Mesenchymal stem cell (in vitro differentiated cells and primary cell): Measurements from ENCODE around the gene CLEC16A.

ENCODE experiments used
- DNase-seq: peaks from one replicate; pipeline ENCODE4 v3.0.0-alpha.2; 2013
- H2AFZ ChIP-seq: one replicate; pipeline ENCODE4 v1.6.1; 2013; ENCODE audit warnings: low read depth, mild to moderate bottlenecking, control low read depth, inconsistent platforms, low read length, moderate library complexity
- H2AK5ac ChIP-seq: 2 replicates; pipeline ENCODE4 v1.6.1; 2013; ENCODE audit warnings: low read length, moderate library complexity, mild to moderate bottlenecking, inconsistent platforms; ENCODE audit not compliant: severe bottlenecking
- H2BK120ac ChIP-seq: one replicate; pipeline ENCODE4 v1.6.1; 2013; ENCODE audit warnings: low read depth, mild to moderate bottlenecking, inconsistent platforms, low read length, moderate library complexity
- H2BK12ac ChIP-seq, 2 experiments: one replicate each; pipeline ENCODE4 v1.6.1; 2013; ENCODE audit warnings: inconsistent platforms in 2 of 2, low read length in 2 of 2, mild to moderate bottlenecking in 2 of 2, moderate library complexity in 2 of 2, control low read depth in 1 of 2
- H2BK15ac ChIP-seq: one replicate; pipeline ENCODE4 v1.6.1; 2013; ENCODE audit warnings: mild to moderate bottlenecking, low read depth, inconsistent platforms; ENCODE audit not compliant: poor library complexity, severe bottlenecking
- H2BK5ac ChIP-seq: 2 replicates; pipeline ENCODE4 v1.6.1; 2013; ENCODE audit warnings: low read depth, mild to moderate bottlenecking, low read length, control low read depth, inconsistent platforms; ENCODE audit not compliant: poor library complexity, severe bottlenecking
- H3K14ac ChIP-seq, 2 experiments: one replicate each; pipeline ENCODE4 v1.6.1; 2013; ENCODE audit warnings: inconsistent platforms in 2 of 2, low read length in 2 of 2, control low read depth in 1 of 2, mild to moderate bottlenecking in 1 of 2, moderate library complexity in 1 of 2
- H3K18ac ChIP-seq, 2 experiments: one replicate each; pipeline ENCODE4 v1.6.1; 2013; ENCODE audit warnings: inconsistent platforms in 2 of 2, low read length in 2 of 2, control low read depth in 1 of 2, low read depth in 1 of 2, mild to moderate bottlenecking in 1 of 2
- H3K23ac ChIP-seq, 2 experiments: one replicate each; pipeline ENCODE4 v1.6.1; 2013; ENCODE audit warnings: inconsistent platforms in 2 of 2, low read length in 2 of 2, mild to moderate bottlenecking in 2 of 2, moderate library complexity in 2 of 2, control low read depth in 1 of 2
- H3K27ac ChIP-seq: 2 replicates; pipeline ENCODE4 v1.5.1; 2013; ENCODE audit warnings: mild to moderate bottlenecking, moderate library complexity, low read length, control low read depth, inconsistent platforms; ENCODE audit not compliant: poor library complexity, severe bottlenecking
- H3K27me3 ChIP-seq, 2 experiments: 2 replicates each; pipeline versions ENCODE4 v1.6.1 to v1.7.0; 2013; ENCODE audit warnings: low read length in 2 of 2, mild to moderate bottlenecking in 2 of 2, moderate library complexity in 2 of 2, control low read depth in 1 of 2, inconsistent platforms in 1 of 2; ENCODE audit not compliant: control insufficient read depth in 1 of 2, insufficient read depth in 1 of 2
- H3K36me3 ChIP-seq, 2 experiments: 2 replicates each; pipeline versions ENCODE4 v1.6.1 to v1.7.0; 2013; ENCODE audit warnings: low read length in 2 of 2, control low read depth in 1 of 2, inconsistent platforms in 1 of 2, low read depth in 1 of 2, mild to moderate bottlenecking in 1 of 2; ENCODE audit not compliant: insufficient read depth in 2 of 2, control insufficient read depth in 1 of 2
- H3K4ac ChIP-seq, 2 experiments: one replicate each; pipeline ENCODE4 v1.6.1; 2013; ENCODE audit warnings: inconsistent platforms in 2 of 2, low read length in 2 of 2, mild to moderate bottlenecking in 2 of 2, moderate library complexity in 2 of 2, control low read depth in 1 of 2, low read depth in 1 of 2
- H3K4me1 ChIP-seq: 2 replicates; pipeline ENCODE4 v1.6.1; 2013; ENCODE audit warnings: low read depth, low read length, control low read depth; ENCODE audit not compliant: control insufficient read depth, insufficient read depth
- H3K4me2 ChIP-seq: 2 replicates; pipeline ENCODE4 v1.6.1; 2013; ENCODE audit warnings: low read length, mild to moderate bottlenecking, inconsistent platforms; ENCODE audit not compliant: poor library complexity, severe bottlenecking
- H3K4me3 ChIP-seq, 2 experiments: 2 replicates each; pipeline versions ENCODE4 v1.5.1 to v1.7.0; 2013; ENCODE audit warnings: low read length in 2 of 2, mild to moderate bottlenecking in 2 of 2, control low read depth in 1 of 2, low read depth in 1 of 2; ENCODE audit not compliant: insufficient read depth in 1 of 2
- H3K79me1 ChIP-seq: replicated peaks from 2 replicates; pipeline ENCODE4 v1.6.1; 2013; ENCODE audit warnings: mild to moderate bottlenecking, control low read depth, low read length, inconsistent platforms; ENCODE audit not compliant: poor library complexity, severe bottlenecking
- H3K9ac ChIP-seq: 2 replicates; pipeline ENCODE4 v1.7.0; 2013; ENCODE audit warnings: mild to moderate bottlenecking, low read length, moderate library complexity
- H3K9me3 ChIP-seq: 2 replicates; pipeline ENCODE4 v1.7.0; 2013; ENCODE audit warnings: mild to moderate bottlenecking, low read length; ENCODE audit not compliant: control insufficient read depth
- H4K8ac ChIP-seq: one replicate; pipeline ENCODE4 v1.6.1; 2013; ENCODE audit warnings: inconsistent platforms, mild to moderate bottlenecking, low read length, moderate library complexity
- H4K91ac ChIP-seq: one replicate; pipeline ENCODE4 v1.6.1; 2013; ENCODE audit warnings: mild to moderate bottlenecking, low read length, inconsistent platforms
- WGBS: methylation state at CpG from one replicate; pipeline ENCODE4 v1.1.7; 2013; ENCODE audit warnings: mixed read lengths; 5-methylcytosine and 5-hydroxymethylcytosine counted together

The CLEC16A gene

DNA sequence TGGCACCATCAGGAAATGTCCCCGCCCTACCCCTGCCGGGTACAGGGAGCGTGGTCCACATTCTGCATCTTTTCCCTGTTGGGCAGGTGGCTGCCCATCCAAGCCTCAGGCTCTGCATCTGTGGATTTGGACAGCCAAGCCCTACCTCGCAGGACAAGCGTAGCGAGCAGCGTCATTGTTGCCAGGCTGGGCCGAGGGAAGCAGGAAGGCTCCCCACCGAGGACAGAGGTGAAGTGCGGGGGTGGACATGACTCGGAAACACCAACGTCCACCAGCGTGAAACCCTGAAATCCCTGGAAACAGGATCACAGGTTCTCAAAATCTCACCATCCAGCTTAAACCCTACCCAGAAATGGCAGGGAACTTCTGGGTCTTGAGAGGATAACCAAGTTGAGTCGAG, 238.0 kb downstream of the CLEC16A start:
- 90% methylated on average over 12 of the region's 14 CpGs for WGBS
- Histone ChIP-seq H3K23ac (peak overlapping the region in 1 of 2 experiments; percentile 18), H3K27me3 (no peaks in the 10 kb centered on the region), H3K4me3 (no peak overlapping the region), H2AFZ (no peak overlapping the region), H3K4me1 (peaks cover 5% of the 10 kb centered on the region), H4K8ac (no peak overlapping the region), H3K9me3 (no peaks in the 10 kb centered on the region), H3K14ac (no peak overlapping the region), H3K79me1 (no peaks in the 10 kb centered on the region), H4K91ac (no peak overlapping the region), H2BK15ac (no peak overlapping the region), H3K27ac (no peak overlapping the region), H2AK5ac (no peak overlapping the region), H2BK12ac (peak overlapping the region in 1 of 2 experiments; percentile 45), H3K4ac (no peak overlapping the region), H3K4me2 (no peak overlapping the region), H3K18ac (peak overlapping the region in 1 of 2 experiments; percentile 42), H3K36me3 (peaks cover 10 to 49% of the 10 kb centered on the region in 2 experiments), H3K9ac (no peak overlapping the region), H2BK5ac (no peak overlapping the region), H2BK120ac (no peak overlapping the region)
- DNase-seq, result no peak

- no peaks in the 10 kb centered on the region for H3K79me1 ChIP-seq
Observed at GRCh38 chr16:11183035-11183812, 238.9 kb downstream of the CLEC16A start.

GRCh38 chr16:11183951-11184350, 239.6 kb downstream of the CLEC16A start:
- 91% methylated on average over 10 of the region's 10 CpGs for WGBS
- H3K36me3 ChIP-seq, result peaks cover 10 to 42% of the 10 kb centered on the region in 2 experiments
- H4K8ac ChIP-seq, result no peak overlapping the region
- no peak overlapping the region for H2BK5ac ChIP-seq
- H4K91ac ChIP-seq, result no peak overlapping the region
- H3K9me3 ChIP-seq, result no peaks in the 10 kb centered on the region
- no peak overlapping the region for H3K14ac ChIP-seq
- H2AK5ac ChIP-seq, result no peak overlapping the region
- no peak overlapping the region for H3K23ac ChIP-seq
- no peak overlapping the region for H3K18ac ChIP-seq
- no peaks in the 10 kb centered on the region for H3K79me1 ChIP-seq
- no peak overlapping the region for H3K4me3 ChIP-seq
- no peak overlapping the region for H3K4me2 ChIP-seq
- H3K4me1 ChIP-seq, result peaks cover 5% of the 10 kb centered on the region
- H2BK15ac ChIP-seq, result no peak overlapping the region
- no peak overlapping the region for H2AFZ ChIP-seq
- H3K27ac ChIP-seq, result no peak overlapping the region
- no peak overlapping the region for H2BK120ac ChIP-seq
- H3K9ac ChIP-seq, result no peak overlapping the region
- H2BK12ac ChIP-seq, result no peak overlapping the region
- no peak for DNase-seq
- H3K4ac ChIP-seq, result no peak overlapping the region
- H3K27me3 ChIP-seq, result no peaks in the 10 kb centered on the region

More at GRCh38 chr16:11183035-11183812, 238.9 kb downstream of the CLEC16A start:
- H4K8ac ChIP-seq, result no peak overlapping the region
- H3K36me3 ChIP-seq, result peaks cover 10 to 45% of the 10 kb centered on the region in 2 experiments
- no peaks in the 10 kb centered on the region for H3K9me3 ChIP-seq
- peaks cover 5% of the 10 kb centered on the region for H3K4me1 ChIP-seq
- no peak overlapping the region for H2BK12ac ChIP-seq
- H3K4me3 ChIP-seq, result no peak overlapping the region
- H2AK5ac ChIP-seq, result no peak overlapping the region
- H3K23ac ChIP-seq, result no peak overlapping the region
- H3K9ac ChIP-seq, result no peak overlapping the region
- peak overlapping the region in 1 of 2 experiments; percentile 74 for H3K14ac ChIP-seq
- H3K18ac ChIP-seq, result no peak overlapping the region
- H4K91ac ChIP-seq, result no peak overlapping the region
- H2BK120ac ChIP-seq, result no peak overlapping the region
- no peak overlapping the region for H2BK15ac ChIP-seq
- H3K27me3 ChIP-seq, result no peaks in the 10 kb centered on the region
- no peak overlapping the region for H3K4me2 ChIP-seq
- no peak overlapping the region for H3K27ac ChIP-seq
- 77% methylated on average over 25 of the region's 25 CpGs for WGBS
- no peak overlapping the region for H2BK5ac ChIP-seq
- no peak overlapping the region for H2AFZ ChIP-seq
- H3K4ac ChIP-seq, result no peak overlapping the region
- no peak for DNase-seq

DNA sequence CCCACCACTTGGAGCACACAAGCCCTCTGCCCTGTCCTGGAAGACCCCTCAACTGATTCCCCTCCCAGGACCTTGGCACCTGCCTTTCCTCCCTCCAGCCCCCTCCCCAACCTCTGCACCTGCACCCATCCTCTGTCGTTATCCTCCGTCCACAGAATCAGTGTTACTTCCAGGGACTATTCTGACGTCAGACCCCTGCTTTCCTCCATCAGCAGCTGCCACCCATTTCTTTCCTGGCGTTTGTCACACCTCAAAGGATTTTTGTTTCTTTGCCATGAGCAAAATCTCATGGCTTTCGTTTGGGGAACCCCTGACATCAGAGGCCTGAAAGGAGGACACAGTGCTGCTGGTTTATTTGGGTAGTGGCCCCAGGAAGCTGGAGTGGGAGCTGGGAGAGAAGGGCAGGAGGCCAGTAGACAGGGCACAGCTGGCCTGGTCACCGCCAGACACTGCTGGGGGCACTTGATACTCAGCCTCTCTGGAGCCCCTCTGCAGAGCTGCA, 243.2 kb downstream of the CLEC16A start:
- peaks cover 0 to 3% of the 10 kb centered on the region in 2 experiments for H3K27me3 ChIP-seq
- no peak overlapping the region for H2AFZ ChIP-seq
- no peak overlapping the region for H3K14ac ChIP-seq
- no peak overlapping the region for H2BK120ac ChIP-seq
- H3K9me3 ChIP-seq, result no peaks in the 10 kb centered on the region
- peaks cover 0 to 17% of the 10 kb centered on the region in 2 experiments for H3K36me3 ChIP-seq
- no peak for DNase-seq
- no peak overlapping the region for H2BK12ac ChIP-seq
- H3K4me1 ChIP-seq, result peaks cover 7% of the 10 kb centered on the region
- H3K79me1 ChIP-seq, result no peaks in the 10 kb centered on the region
- H3K4me3 ChIP-seq, result no peak overlapping the region
- no peak overlapping the region for H4K8ac ChIP-seq
- no peak overlapping the region for H3K4me2 ChIP-seq
- no peak overlapping the region for H3K9ac ChIP-seq
- no peak overlapping the region for H2BK5ac ChIP-seq
- no peak overlapping the region for H3K27ac ChIP-seq
- no peak overlapping the region for H3K18ac ChIP-seq
- no peak overlapping the region for H3K4ac ChIP-seq
- no peak overlapping the region for H3K23ac ChIP-seq
- peak overlapping the region; percentile 46 for H2BK15ac ChIP-seq
- no peak overlapping the region for H2AK5ac ChIP-seq
- WGBS, result 82% methylated on average over 6 of the region's 6 CpGs
- H4K91ac ChIP-seq, result no peak overlapping the region
